ENCODE measurements around the gene SPATA33.
"Not testable (repeated sequence)": the region's sequence is repeated elsewhere in the genome, so short reads cannot be mapped to it uniquely, and the experiment has no call there.

SPATA33 gene

GRCh38 chr16:89689142-89689541 is 31.5 kb downstream of the SPATA33 start:
- H2AFZ ChIP-seq (ENCODE audit: low read depth, low read length) = no peak overlapping the region
- H4K20me1 ChIP-seq (ENCODE audit: insufficient read depth, low read length) = no peaks in the 10 kb centered on the region
- H3K27me3 ChIP-seq (ENCODE audit: low read depth, low read length) = no peaks in the 10 kb centered on the region
- H3K27ac ChIP-seq (ENCODE audit: low read length) = no peak overlapping the region
- no peak for TF ChIP-seq CTCF (IDR thresholded peaks at IDR 0.05; ENCODE audit: low read depth, low read length)
- TF ChIP-seq EZH2phosphoT487 (IDR thresholded peaks at IDR 0.05; ENCODE audit: low read depth) = no peak
- H3K9ac ChIP-seq (ENCODE audit: low read length) = no peak overlapping the region
- H3K4me3 ChIP-seq (ENCODE audit: low read length) = no peak overlapping the region
- peaks cover 8% of the 10 kb centered on the region for H3K4me1 ChIP-seq (ENCODE audit: low read length)
- peaks cover 3% of the 10 kb centered on the region for H3K9me3 ChIP-seq (ENCODE audit: insufficient read depth, low read length)
- peaks cover 18% of the 10 kb centered on the region for H3K79me2 ChIP-seq (ENCODE audit: low read length)
- no peak overlapping the region for H3K4me2 ChIP-seq (ENCODE audit: low read length)
- peaks cover 33% of the 10 kb centered on the region for H3K36me3 ChIP-seq (replicated peaks; ENCODE audit: low read depth, low read length)

DNA sequence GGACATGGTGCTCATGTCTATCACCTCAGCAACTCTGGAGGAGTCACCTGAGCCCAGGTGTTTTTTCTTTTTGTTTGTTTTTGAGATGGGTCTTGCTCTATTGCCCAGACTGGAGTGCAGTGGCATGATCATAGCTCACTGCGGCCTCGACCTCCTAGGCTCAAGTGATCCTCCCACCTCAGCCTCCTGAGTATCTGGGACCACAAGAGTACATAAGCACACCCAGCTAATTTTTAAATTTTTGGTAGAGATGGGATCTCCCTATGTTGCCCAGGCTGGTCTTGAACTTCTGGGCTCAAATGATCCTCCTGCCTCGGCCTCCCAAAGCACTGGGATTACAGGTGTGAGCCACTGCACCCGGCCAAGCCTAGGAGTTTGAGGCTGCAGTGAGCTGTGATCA is 32.0 kb downstream of the SPATA33 start:
- not testable (repeated sequence) for H3K27ac ChIP-seq (ENCODE audit: low read length); H2AFZ ChIP-seq (ENCODE audit: low read depth, low read length); H3K27me3 ChIP-seq (ENCODE audit: low read depth, low read length); H3K4me1 ChIP-seq (ENCODE audit: low read length); H3K9ac ChIP-seq (ENCODE audit: low read length); H3K4me2 ChIP-seq (ENCODE audit: low read length); H3K4me3 ChIP-seq (ENCODE audit: low read length); H3K9me3 ChIP-seq (ENCODE audit: insufficient read depth, low read length); H4K20me1 ChIP-seq (ENCODE audit: insufficient read depth, low read length)
- Histone ChIP-seq H3K36me3 (replicated peaks; ENCODE audit: low read depth, low read length) (peaks cover 32% of the 10 kb centered on the region), H3K79me2 (ENCODE audit: low read length) (peaks cover 18% of the 10 kb centered on the region)

GRCh38 chr16:89690392-89690901 is 32.8 kb downstream of the SPATA33 start:
- H3K9ac ChIP-seq (ENCODE audit: low read length) = no peak overlapping the region
- H3K4me2 ChIP-seq (ENCODE audit: low read length) = no peak overlapping the region
- no peaks in the 10 kb centered on the region for H3K27me3 ChIP-seq (ENCODE audit: low read depth, low read length)
- H3K4me3 ChIP-seq (ENCODE audit: low read length) = no peak overlapping the region
- peaks cover 2% of the 10 kb centered on the region for H3K9me3 ChIP-seq (ENCODE audit: insufficient read depth, low read length)
- H3K79me2 ChIP-seq (ENCODE audit: low read length) = peaks cover 18% of the 10 kb centered on the region
- H4K20me1 ChIP-seq (ENCODE audit: insufficient read depth, low read length) = no peaks in the 10 kb centered on the region
- H3K4me1 ChIP-seq (ENCODE audit: low read length) = peaks cover 8% of the 10 kb centered on the region
- TF ChIP-seq EZH2phosphoT487 (IDR thresholded peaks at IDR 0.05; ENCODE audit: low read depth) = no peak
- no peak for TF ChIP-seq CTCF (IDR thresholded peaks at IDR 0.05; ENCODE audit: low read depth, low read length)
- H3K36me3 ChIP-seq (replicated peaks; ENCODE audit: low read depth, low read length) = peaks cover 28% of the 10 kb centered on the region
- no peak overlapping the region for H2AFZ ChIP-seq (ENCODE audit: low read depth, low read length)
- no peak overlapping the region for H3K27ac ChIP-seq (ENCODE audit: low read length)

- Histone ChIP-seq H3K4me1 (ENCODE audit: low read length) (peaks cover 4% of the 10 kb centered on the region), H3K27ac (ENCODE audit: low read length) (no peak overlapping the region), H2AFZ (ENCODE audit: low read depth, low read length) (no peak overlapping the region), H3K4me2 (ENCODE audit: low read length) (no peak overlapping the region), H3K9me3 (ENCODE audit: insufficient read depth, low read length) (no peaks in the 10 kb centered on the region), H3K9ac (ENCODE audit: low read length) (no peak overlapping the region), H4K20me1 (ENCODE audit: insufficient read depth, low read length) (0 out of 2 replicates have a peak, but pooled peaks cover 3% of the 10 kb centered on the region), H3K79me2 (ENCODE audit: low read length) (peaks cover 18% of the 10 kb centered on the region), H3K36me3 (replicated peaks; ENCODE audit: low read depth, low read length) (peaks cover 23% of the 10 kb centered on the region), H3K27me3 (ENCODE audit: low read depth, low read length) (no peaks in the 10 kb centered on the region), H3K4me3 (ENCODE audit: low read length) (no peak overlapping the region)
- no peak for TF ChIP-seq EZH2phosphoT487 (IDR thresholded peaks at IDR 0.05; ENCODE audit: low read depth)
- no peak for TF ChIP-seq CTCF (IDR thresholded peaks at IDR 0.05; ENCODE audit: low read depth, low read length)
These were observed 33.8 kb downstream of the SPATA33 start for GRCh38 chr16:89691231-89691985.

Data from OCI-LY3 (cell line).